Parathyroid adenoma (tissue), 2 donors: Measurements from ENCODE around the gene DYNLT2B.
"Not testable (repeated sequence)": the region's sequence is repeated elsewhere in the genome, so short reads cannot be mapped to it uniquely, and the experiment has no call there.

Experiments used
- H2AFZ ChIP-seq: fragments of 300-600 bp; sonication (generic); one replicate; pipeline ENCODE4 v1.7.0; 2017; ENCODE audit warnings: antibody characterized with exemption, mild to moderate bottlenecking
- H3K27ac ChIP-seq: fragments of 300-600 bp; sonication (generic); one replicate; pipeline ENCODE4 v1.7.0; 2017
- H3K27me3 ChIP-seq: fragments of 300-600 bp; sonication (generic); one replicate; pipeline ENCODE4 v1.7.0; 2017; ENCODE audit warnings: low read length; ENCODE audit not compliant: control insufficient read depth, insufficient read depth
- H3K36me3 ChIP-seq: fragments of 300-600 bp; sonication (generic); one replicate; pipeline ENCODE4 v1.7.0; 2017; ENCODE audit warnings: low read length; ENCODE audit not compliant: control insufficient read depth, insufficient read depth
- H3K4me1 ChIP-seq: fragments of 300-600 bp; sonication (generic); one replicate; pipeline ENCODE4 v1.7.0; 2017; ENCODE audit warnings: control low read depth
- H3K4me2 ChIP-seq: fragments of 300-600 bp; sonication (generic); one replicate; pipeline ENCODE4 v1.7.0; 2017; ENCODE audit warnings: low read length
- H3K4me3 ChIP-seq: fragments of 300-600 bp; sonication (generic); one replicate; pipeline ENCODE4 v1.7.0; 2017; ENCODE audit warnings: low read depth, low read length
- H3K79me2 ChIP-seq: fragments of 300-600 bp; sonication (generic); one replicate; pipeline ENCODE4 v1.7.0; 2017; ENCODE audit warnings: control low read depth
- H3K9ac ChIP-seq: fragments of 300-600 bp; sonication (generic); one replicate; pipeline ENCODE4 v1.7.0; 2017; ENCODE audit warnings: mild to moderate bottlenecking
- H3K9me3 ChIP-seq: fragments of 300-600 bp; sonication (generic); one replicate; pipeline ENCODE4 v1.7.0; 2017; ENCODE audit warnings: low read length; ENCODE audit not compliant: control insufficient read depth
- TF ChIP-seq, protein P1 (sequence below): fragments of 300-600 bp; sonication (generic); IDR thresholded peaks from one replicate; pipeline ENCODE4 v1.7.0; 2017; ENCODE audit warnings: antibody characterized with exemption, mild to moderate bottlenecking
- donor health status: primary hyperparathyroidism.

DYNLT2B gene

DNA sequence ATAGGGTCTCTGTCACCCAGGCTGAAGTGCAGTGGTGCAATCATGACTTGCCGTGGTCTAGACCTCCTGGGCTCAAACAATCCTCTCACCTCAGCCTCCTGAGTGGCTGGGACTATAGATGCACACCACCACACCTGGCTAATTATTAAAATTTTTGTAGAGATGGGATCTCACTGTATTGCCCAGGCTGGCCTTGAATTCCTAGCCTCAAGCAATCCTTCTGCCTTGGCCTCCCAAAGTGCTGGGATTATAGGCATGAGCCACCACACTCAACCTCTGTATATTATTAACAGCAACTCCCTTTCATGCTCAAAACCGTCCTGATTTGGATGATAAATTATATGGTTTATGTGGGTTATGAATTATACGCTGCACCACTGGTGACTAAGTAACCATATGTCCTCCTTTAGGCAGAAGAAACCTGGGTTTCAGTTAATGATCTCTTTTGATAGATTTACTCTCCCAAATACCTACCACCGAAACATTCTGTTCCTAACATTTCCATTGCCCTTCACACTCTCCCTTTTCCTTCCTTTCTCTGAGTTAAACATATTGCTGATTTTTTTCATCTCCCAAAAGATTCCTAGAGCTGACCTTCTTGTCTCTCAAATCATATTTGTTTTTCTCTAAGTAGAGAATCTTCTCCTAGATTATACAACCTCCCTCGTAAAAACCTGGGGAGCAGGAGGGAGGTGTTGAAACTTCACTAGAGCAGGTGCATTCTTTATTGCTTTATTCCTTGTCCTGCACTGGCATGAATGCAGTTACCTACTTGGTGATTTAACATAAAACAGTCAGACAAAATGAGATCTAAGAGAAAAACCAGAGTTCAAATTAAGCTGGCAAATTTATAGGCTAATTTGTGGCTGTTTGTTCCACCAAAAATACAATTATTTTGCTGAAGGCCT is 63.4 kb downstream of the DYNLT2B start:
- H3K27me3 ChIP-seq = no peaks in the 10 kb centered on the region
- no peaks in the 10 kb centered on the region for H3K36me3 ChIP-seq
- peaks cover 7% of the 10 kb centered on the region for H3K79me2 ChIP-seq
- no peaks in the 10 kb centered on the region for H3K9me3 ChIP-seq
- TF ChIP-seq, protein P1, sequence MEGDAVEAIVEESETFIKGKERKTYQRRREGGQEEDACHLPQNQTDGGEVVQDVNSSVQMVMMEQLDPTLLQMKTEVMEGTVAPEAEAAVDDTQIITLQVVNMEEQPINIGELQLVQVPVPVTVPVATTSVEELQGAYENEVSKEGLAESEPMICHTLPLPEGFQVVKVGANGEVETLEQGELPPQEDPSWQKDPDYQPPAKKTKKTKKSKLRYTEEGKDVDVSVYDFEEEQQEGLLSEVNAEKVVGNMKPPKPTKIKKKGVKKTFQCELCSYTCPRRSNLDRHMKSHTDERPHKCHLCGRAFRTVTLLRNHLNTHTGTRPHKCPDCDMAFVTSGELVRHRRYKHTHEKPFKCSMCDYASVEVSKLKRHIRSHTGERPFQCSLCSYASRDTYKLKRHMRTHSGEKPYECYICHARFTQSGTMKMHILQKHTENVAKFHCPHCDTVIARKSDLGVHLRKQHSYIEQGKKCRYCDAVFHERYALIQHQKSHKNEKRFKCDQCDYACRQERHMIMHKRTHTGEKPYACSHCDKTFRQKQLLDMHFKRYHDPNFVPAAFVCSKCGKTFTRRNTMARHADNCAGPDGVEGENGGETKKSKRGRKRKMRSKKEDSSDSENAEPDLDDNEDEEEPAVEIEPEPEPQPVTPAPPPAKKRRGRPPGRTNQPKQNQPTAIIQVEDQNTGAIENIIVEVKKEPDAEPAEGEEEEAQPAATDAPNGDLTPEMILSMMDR = no peak
- H3K4me2 ChIP-seq = no peak overlapping the region
- H2AFZ ChIP-seq = no peak overlapping the region
- no peak overlapping the region for H3K4me3 ChIP-seq
- no peak overlapping the region for H3K9ac ChIP-seq
- no peak overlapping the region for H3K27ac ChIP-seq
- H3K4me1 ChIP-seq = no peaks in the 10 kb centered on the region

DNA sequence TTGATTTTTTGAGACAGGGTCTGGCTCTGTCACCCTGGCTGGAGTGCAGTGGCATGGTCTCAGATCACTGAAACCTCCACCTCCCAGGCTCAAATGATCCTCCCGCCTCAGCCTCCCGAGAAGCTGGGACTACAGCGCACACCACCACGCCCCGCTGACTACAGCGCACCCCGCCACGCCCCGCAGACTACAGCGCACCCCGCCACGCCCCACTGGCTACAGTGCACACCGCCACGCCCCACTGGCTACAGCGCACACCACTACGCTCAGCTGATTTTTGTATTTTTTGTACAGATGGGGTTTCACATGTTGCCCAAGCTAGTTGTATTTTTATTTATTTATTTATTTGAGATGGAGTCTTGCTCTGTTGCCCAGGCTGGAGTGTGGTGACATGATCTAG is 66.1 kb downstream of the DYNLT2B start:
- H3K27ac ChIP-seq = no peak overlapping the region
- H3K4me3 ChIP-seq = no peak overlapping the region
- no peak overlapping the region for H2AFZ ChIP-seq
- H3K4me1 ChIP-seq = no peaks in the 10 kb centered on the region
- no peaks in the 10 kb centered on the region for H3K9me3 ChIP-seq
- TF ChIP-seq, protein P1 = no peak
- H3K27me3 ChIP-seq = no peaks in the 10 kb centered on the region
- no peak overlapping the region for H3K4me2 ChIP-seq
- H3K9ac ChIP-seq = no peak overlapping the region
- H3K36me3 ChIP-seq = no peaks in the 10 kb centered on the region
- H3K79me2 ChIP-seq = peaks cover 25% of the 10 kb centered on the region

DNA sequence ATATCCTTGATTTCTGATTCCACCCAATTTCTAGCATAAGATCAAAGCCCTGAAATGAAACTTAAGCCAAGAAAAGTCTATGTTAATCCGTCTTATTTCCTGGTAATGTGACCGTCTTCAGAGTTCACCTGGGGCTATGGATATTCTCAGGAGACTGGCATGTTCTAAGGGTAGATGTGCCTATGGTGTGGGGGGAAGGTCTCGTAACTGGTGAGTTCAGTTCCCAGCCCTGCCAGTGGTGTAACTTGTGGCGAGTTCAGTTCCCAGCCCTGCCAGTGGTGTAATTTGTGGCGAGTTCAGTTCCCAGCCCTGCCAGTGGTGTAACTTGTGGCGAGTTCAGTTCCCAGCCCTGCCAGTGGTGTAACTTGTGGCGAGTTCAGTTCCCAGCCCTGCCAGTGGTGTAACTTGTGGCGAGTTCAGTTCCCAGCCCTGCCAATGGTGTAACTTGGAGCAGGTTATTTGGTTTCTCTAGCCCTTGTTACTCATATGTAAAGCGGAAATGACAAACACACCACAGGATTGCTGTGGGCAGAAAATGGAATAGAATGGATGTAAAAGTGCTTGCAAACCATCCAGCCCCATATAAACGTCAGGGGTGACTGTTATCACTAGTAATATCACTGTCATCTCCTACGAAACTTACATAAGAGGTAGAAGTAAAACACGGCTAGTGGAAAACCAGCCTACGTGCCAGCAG is 71.3 kb downstream of the DYNLT2B start:
- H3K4me1 ChIP-seq = no peaks in the 10 kb centered on the region
- no peak overlapping the region for H2AFZ ChIP-seq
- TF ChIP-seq, protein P1 = no peak
- no peak overlapping the region for H3K4me3 ChIP-seq
- no peaks in the 10 kb centered on the region for H3K36me3 ChIP-seq
- no peaks in the 10 kb centered on the region for H3K27me3 ChIP-seq
- H3K79me2 ChIP-seq = peaks cover 25% of the 10 kb centered on the region
- H3K9me3 ChIP-seq = no peaks in the 10 kb centered on the region
- H3K4me2 ChIP-seq = no peak overlapping the region
- H3K9ac ChIP-seq = no peak overlapping the region
- no peak overlapping the region for H3K27ac ChIP-seq

DNA sequence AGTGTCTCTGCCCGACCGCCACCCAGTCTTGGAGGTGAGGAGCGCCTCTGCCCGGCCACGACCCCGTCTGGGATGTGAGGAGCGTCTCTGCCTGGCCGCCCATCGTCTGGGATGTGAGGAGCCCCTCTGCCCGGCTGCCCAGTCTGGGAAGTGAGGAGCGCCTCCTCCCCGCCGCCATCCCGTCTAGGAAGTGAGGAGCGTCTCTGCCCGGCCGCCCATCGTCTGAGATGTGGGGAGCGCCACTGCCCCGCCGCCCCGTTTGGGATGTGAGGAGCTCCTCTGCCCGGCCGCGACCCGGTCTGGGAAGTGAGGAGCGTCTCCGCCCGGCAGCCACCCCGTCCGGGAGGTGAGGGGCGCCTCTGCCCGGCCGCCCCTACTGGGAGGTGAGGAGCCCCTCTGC is 73.9 kb downstream of the DYNLT2B start:
- not testable (repeated sequence) for H3K4me1 ChIP-seq, H3K36me3 ChIP-seq, H3K27me3 ChIP-seq, H3K9me3 ChIP-seq, H3K4me2 ChIP-seq, H2AFZ ChIP-seq, H3K4me3 ChIP-seq, H3K9ac ChIP-seq, H3K27ac ChIP-seq
- H3K79me2 ChIP-seq = peaks cover 15% of the 10 kb centered on the region

DNA sequence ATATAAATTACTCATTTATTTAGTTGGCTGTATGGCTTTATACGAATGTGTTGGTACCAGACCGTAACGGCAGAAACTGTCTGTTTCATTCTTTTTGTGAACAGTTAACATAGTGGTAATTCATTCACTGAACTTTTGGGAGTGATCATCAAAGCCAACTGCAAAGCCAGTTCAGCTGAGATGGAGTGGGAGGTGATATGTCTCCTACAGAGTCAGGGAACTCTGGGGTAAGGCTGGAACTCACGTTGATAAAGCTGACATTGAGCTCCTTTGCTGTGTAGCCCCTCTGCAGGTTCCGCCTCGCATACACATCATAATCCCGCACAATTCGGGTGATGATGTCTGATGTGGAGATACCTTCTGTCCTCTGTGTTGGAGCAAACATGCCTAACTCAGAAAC is 76.3 kb downstream of the DYNLT2B start:
- H3K9me3 ChIP-seq = no peaks in the 10 kb centered on the region
- TF ChIP-seq, protein P1 = no peak
- no peaks in the 10 kb centered on the region for H3K79me2 ChIP-seq
- no peak overlapping the region for H3K4me2 ChIP-seq
- H3K4me1 ChIP-seq = no peaks in the 10 kb centered on the region
- no peak overlapping the region for H3K9ac ChIP-seq
- H3K36me3 ChIP-seq = no peaks in the 10 kb centered on the region
- H3K27me3 ChIP-seq = no peaks in the 10 kb centered on the region
- H3K4me3 ChIP-seq = no peak overlapping the region
- H2AFZ ChIP-seq = no peak overlapping the region
- H3K27ac ChIP-seq = no peak overlapping the region
